GM13977 (cell line): ENCODE data around the gene KAT7.
A peak's percentile ranks its signal among the peaks of the same experiment; 100 is the strongest.

Source experiments
- DNase-seq: peaks from one replicate; pipeline ENCODE4 v3.0.0; 2012; ENCODE audit warnings: low spot score
- in situ Hi-C: fragments of 300-500 bp; cut with MboI; formaldehyde crosslinking; loops from one replicate; pipeline ENCODE4 v1.12.0; 2022; ENCODE audit warnings: low sequenced_read_pairs, low pct_unique_long_range_greater_than_20kb, mixed read lengths, inconsistent platforms; ENCODE audit not compliant: unreplicated experiment
- TF ChIP-seq, protein P1 (sequence below): IDR thresholded peaks from 2 replicates; pipeline ENCODE4 v1.5.1; 2012; ENCODE audit warnings: mild to moderate bottlenecking, control low read depth; ENCODE audit not compliant: insufficient read depth; ENCODE audit errors: extremely low read depth, missing control alignments

Gene KAT7

DNA sequence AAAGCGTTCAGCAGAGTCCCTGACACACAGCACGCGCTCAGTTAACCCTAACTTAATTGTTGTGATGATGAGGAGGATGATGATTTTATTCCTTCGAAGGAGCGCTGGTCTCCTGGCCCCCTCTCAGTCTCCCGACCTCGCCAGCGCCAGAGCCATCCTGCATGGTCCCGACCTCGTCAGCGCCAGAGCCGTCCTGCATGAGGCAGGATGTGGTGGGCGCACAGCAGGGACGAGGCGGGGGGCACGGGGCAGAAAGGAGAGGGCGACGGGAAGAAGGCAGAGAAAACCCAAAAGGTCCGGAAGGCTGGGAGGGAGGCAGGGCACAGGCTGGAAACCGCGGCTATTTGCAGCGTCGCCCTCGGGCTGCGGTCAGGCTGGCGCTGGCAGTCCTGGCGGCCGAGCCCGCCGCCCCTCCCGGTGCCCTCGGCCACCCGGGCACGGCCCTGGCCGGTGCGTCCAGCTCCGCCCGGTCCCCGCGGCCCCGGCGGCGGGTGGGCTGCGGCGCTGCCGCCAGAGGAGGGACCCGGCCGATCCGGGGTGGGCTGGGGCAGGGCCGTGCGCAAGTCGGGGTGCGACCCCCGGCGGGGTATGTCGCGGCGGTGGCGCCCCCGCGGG, 62.4 kb downstream of the KAT7 start:
- no peak for DNase-seq
- TF ChIP-seq, protein P1, sequence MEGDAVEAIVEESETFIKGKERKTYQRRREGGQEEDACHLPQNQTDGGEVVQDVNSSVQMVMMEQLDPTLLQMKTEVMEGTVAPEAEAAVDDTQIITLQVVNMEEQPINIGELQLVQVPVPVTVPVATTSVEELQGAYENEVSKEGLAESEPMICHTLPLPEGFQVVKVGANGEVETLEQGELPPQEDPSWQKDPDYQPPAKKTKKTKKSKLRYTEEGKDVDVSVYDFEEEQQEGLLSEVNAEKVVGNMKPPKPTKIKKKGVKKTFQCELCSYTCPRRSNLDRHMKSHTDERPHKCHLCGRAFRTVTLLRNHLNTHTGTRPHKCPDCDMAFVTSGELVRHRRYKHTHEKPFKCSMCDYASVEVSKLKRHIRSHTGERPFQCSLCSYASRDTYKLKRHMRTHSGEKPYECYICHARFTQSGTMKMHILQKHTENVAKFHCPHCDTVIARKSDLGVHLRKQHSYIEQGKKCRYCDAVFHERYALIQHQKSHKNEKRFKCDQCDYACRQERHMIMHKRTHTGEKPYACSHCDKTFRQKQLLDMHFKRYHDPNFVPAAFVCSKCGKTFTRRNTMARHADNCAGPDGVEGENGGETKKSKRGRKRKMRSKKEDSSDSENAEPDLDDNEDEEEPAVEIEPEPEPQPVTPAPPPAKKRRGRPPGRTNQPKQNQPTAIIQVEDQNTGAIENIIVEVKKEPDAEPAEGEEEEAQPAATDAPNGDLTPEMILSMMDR, result no peak
- in situ Hi-C loops, result no loop called here

DNA sequence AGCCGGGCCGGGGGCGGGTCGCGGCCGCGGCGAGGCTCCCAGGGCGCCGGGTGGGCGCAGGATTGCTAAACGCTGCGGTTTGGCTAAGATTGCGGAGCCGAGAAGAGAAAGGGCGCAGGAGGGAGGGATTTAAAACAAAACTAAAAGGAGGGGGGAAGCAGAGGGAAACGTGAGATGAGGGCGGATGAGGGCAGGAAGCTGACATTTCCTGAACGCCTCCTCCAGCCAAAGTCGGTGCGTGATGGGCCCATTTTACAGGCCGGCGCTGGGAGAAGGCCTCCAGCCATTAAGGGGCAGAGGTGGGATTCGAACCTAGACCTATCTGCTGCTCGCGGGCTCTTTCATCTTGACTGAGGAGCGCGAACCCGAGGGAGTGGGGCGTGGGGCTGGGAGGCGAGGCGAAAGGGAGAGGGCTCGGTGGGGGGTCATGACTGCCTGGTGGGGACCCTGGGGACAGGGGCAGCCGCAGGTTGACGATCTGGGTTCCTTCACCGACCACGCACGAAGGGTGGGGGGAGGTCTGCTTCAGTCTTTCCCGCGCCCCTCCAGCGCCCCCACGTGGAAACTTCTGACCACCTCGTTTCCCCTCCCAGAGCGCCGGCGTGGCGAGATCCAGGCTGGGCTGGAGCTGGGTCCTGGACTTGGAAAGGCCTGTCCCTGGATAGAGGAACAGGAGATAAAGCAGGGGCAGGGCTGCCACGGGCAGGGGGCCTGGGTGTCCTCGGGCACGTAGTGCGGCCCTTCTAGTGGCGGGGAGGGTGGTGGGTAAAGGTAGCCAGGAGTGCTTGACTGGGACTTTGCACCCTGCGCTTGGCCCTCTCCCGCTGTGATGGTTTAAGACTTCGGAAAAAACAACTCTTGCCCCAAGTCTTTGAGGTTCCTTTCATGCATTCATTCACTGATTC, 63.2 kb downstream of the KAT7 start:
- DNase-seq, result peak; percentile 61
- in situ Hi-C loops, result no loop called here
- TF ChIP-seq, protein P1, result peak; percentile 78

DNA sequence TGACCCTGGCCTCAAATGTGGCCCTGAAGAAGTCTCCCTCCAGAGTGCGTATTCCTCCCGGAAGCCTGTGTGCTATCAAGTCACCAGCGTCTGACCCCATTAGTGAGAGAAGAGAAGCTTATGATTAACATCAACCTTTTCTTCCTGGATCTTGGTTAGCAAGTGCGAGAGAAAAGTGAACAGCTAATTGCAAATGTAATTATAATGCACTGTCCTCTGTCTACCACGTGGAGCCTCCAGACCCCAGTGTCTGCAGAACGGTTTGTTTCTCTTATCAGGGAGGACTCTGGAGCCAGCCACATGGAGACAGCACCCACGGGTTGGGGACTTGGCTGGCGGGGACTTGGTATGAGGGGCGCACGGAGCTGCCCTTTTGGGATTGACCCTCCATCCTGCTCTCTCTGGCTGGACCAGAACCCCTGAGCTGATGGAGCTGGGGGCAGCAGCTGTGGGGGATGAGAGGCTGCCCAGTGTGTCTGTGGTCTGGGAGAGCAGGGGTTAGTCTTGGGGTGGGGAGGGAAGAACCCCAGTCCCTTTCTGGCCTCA, 65.1 kb downstream of the KAT7 start:
- in situ Hi-C loops, result no loop called here
- DNase-seq, result no peak
- TF ChIP-seq, protein P1, result no peak

DNA sequence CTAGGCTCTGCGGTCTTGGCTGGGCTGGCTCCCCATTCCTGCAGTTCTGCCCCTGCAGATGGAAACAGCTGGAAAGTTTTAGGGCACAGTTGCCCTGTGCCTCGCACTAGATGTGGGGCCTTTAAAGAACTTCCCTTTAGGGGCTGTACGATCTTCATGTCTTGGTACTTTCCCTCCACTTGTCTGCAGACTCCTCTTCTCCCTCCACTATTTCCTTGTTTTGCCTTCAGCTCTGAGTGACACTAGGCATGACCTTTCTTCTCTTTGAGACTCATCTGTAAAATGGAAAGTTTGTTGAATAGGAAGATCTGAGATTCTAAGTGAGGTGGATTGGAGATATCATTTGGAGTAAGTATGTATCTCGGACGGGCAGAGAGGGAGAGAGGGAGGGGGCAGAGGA, 65.6 kb downstream of the KAT7 start:
- in situ Hi-C loops, result no loop called here
- DNase-seq, result no peak
- TF ChIP-seq, protein P1, result no peak

DNA sequence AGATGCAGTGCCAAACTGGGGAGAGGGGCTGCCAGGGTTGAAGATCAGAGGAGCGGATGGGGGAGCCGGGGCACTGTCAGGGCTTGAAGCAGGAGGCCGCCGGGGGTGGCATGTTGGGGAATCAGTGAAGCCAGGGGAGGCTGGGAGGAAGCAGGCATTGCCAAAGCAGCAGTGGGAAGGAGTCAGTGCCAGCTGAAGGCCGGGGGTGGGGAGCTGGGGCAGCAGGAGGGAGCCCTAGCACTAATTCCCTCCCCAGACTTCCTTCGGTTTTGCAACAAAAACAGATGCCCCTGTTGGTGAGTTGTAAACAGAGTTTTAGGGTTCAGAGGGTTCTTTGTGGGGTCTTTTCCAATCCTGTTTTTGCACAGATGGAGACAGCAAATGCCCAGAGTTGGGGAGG, 70.3 kb downstream of the KAT7 start:
- DNase-seq, result no peak
- TF ChIP-seq, protein P1, result no peak
- in situ Hi-C loops, result no loop called here

DNA sequence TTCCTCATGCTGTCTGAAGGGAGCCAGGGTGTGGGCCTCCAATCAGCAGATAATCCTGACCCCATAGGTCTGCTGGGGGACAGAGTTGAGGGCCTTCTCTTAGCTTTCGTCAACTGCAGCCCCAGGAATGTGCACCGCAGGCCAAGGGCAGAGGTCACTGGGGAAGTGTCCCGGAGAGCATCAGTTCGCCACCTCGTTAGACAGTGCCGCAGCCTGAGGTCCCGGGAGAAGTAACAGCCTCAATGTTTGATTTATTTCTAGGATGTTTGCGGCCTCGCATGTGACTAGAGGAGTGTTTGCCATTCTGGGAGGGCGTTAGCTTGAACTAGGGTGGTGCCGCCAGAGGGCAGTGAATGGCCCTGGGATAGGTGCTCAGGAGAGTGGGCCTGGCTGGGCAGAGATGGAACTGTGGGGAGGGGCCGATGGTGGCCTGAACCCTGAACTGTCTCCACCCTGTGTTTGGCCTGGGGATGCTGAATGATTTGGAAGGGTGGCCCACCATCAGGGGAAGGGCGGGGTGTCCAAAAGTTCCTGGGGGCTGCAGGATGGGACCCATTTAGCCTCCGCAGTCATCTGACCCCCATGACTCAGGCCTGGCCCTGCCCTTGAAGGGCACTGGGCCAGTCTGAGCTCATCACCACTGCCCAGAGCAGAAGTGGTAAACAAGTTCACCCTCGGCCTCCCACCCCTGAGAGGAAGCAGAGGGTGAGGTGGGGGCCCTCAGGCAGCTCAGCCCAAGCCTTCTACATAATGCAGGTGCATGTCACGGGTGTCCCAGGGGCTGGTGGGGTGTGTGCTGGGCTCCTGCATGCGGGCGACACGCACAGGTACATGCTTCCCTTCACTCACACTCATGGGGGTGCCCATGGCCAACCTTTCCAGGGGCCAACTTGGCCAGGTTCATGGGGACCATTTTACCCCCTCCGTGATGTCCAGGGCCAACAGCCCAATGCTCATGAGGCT, 71.8 kb downstream of the KAT7 start:
- in situ Hi-C loops, result loop anchor here (5.0 kb wide), 1 partner anchor 142 kb away; no protein-coding TSS in a partner anchor
- TF ChIP-seq, protein P1, result no peak
- DNase-seq, result no peak
